H9 (cell line): ENCODE data around the gene LYSMD3. TPM values are rescaled to one million over a fixed set of nuclear protein-coding genes. Genes with fewer than 3 reads are reported as not detected.

Source experiments
- DNase-seq: peaks from one replicate; pipeline ENCODE4 v3.0.0-alpha.2; 2017
- H2AFZ ChIP-seq: one replicate; pipeline ENCODE4 v1.6.1; 2013; ENCODE audit warnings: mild to moderate bottlenecking, low read length, control low read depth, moderate library complexity
- H2AK5ac ChIP-seq: 2 replicates; pipeline ENCODE4 v1.6.1; 2013; ENCODE audit warnings: low read length, control low read depth, mixed read lengths; ENCODE audit not compliant: insufficient read length
- H2BK120ac ChIP-seq: one replicate; pipeline ENCODE4 v1.6.1; 2013; ENCODE audit warnings: low read depth, mild to moderate bottlenecking, low read length, control low read depth, inconsistent platforms; ENCODE audit not compliant: poor library complexity, severe bottlenecking
- H2BK12ac ChIP-seq: 2 replicates; pipeline ENCODE4 v1.6.1; 2013; ENCODE audit warnings: low read length, control low read depth, mixed read lengths, low read depth; ENCODE audit not compliant: insufficient read length
- H2BK15ac ChIP-seq: 2 replicates; pipeline ENCODE4 v1.6.1; 2013; ENCODE audit warnings: low read depth, low read length, control low read depth
- H2BK20ac ChIP-seq: one replicate; pipeline ENCODE4 v1.6.1; 2013; ENCODE audit warnings: low read depth, mild to moderate bottlenecking, low read length, control low read depth, inconsistent platforms; ENCODE audit not compliant: poor library complexity, severe bottlenecking
- H2BK5ac ChIP-seq: 2 replicates; pipeline ENCODE4 v1.6.1; 2013; ENCODE audit warnings: low read length, control low read depth, mixed read lengths; ENCODE audit not compliant: insufficient read length
- H3K14ac ChIP-seq: 2 replicates; pipeline ENCODE4 v1.6.1; 2013; ENCODE audit warnings: low read length, control low read depth; ENCODE audit not compliant: insufficient read depth
- H3K18ac ChIP-seq: 2 replicates; pipeline ENCODE4 v1.6.1; 2013; ENCODE audit warnings: low read depth, mild to moderate bottlenecking, mixed read lengths, low read length, control low read depth; ENCODE audit not compliant: insufficient read length
- H3K23ac ChIP-seq: 2 replicates; pipeline ENCODE4 v1.6.1; 2013; ENCODE audit warnings: low read length, control low read depth, mixed read lengths, low read depth; ENCODE audit not compliant: insufficient read length
- H3K23me2 ChIP-seq: 2 replicates; pipeline ENCODE4 v1.6.1; 2013; ENCODE audit warnings: low read depth, mild to moderate bottlenecking, mixed read lengths, low read length, control low read depth; ENCODE audit not compliant: insufficient read length, poor library complexity, severe bottlenecking
- H3K27ac ChIP-seq: 2 replicates; pipeline ENCODE4 v1.5.1; 2013; ENCODE audit warnings: low read length, control low read depth, mixed read lengths, low read depth; ENCODE audit not compliant: insufficient read length
- H3K27me3 ChIP-seq: 2 replicates; pipeline ENCODE4 v1.6.1; 2013; ENCODE audit warnings: low read length, control low read depth, inconsistent platforms; ENCODE audit not compliant: insufficient read depth
- H3K4ac ChIP-seq: 2 replicates; pipeline ENCODE4 v1.6.1; 2013; ENCODE audit warnings: low read depth, mild to moderate bottlenecking, control low read depth, inconsistent platforms, low read length, moderate library complexity
- H3K4me1 ChIP-seq: 2 replicates; pipeline ENCODE4 v1.6.1; 2013; ENCODE audit warnings: low read length, control low read depth, inconsistent platforms; ENCODE audit not compliant: insufficient read depth
- H3K4me2 ChIP-seq: 2 replicates; pipeline ENCODE4 v1.6.1; 2013; ENCODE audit warnings: low read length, control low read depth, mixed read lengths; ENCODE audit not compliant: insufficient read length, insufficient read depth
- H3K56ac ChIP-seq: 2 replicates; pipeline ENCODE4 v1.6.1; 2013; ENCODE audit warnings: low read depth, mild to moderate bottlenecking, mixed read lengths, low read length, control low read depth; ENCODE audit not compliant: insufficient read length
- H3K79me1 ChIP-seq: 2 replicates; pipeline ENCODE4 v1.6.1; 2013; ENCODE audit warnings: low read depth, mild to moderate bottlenecking, moderate library complexity, low read length, control low read depth, inconsistent platforms; ENCODE audit not compliant: insufficient read depth, poor library complexity, severe bottlenecking
- H3K79me2 ChIP-seq: 2 replicates; pipeline ENCODE4 v1.6.1; 2013; ENCODE audit warnings: low read length, control low read depth, inconsistent platforms; ENCODE audit not compliant: insufficient read depth
- H3K9ac ChIP-seq: 2 replicates; pipeline ENCODE4 v1.6.1; 2013; ENCODE audit warnings: low read length, control low read depth, mixed read lengths; ENCODE audit not compliant: insufficient read length; ENCODE audit errors: extremely low read depth
- H3K9me3 ChIP-seq: one replicate; pipeline ENCODE4 v1.6.1; 2013; ENCODE audit warnings: low read depth, low read length, inconsistent platforms; ENCODE audit not compliant: control insufficient read depth
- H3T11ph ChIP-seq: one replicate; pipeline ENCODE4 v1.6.1; 2013; ENCODE audit warnings: mild to moderate bottlenecking, low read length, control low read depth, inconsistent platforms
- H4K20me1 ChIP-seq: one replicate; pipeline ENCODE4 v1.6.1; 2013; ENCODE audit not compliant: control insufficient read depth, insufficient read length, insufficient read depth
- H4K5ac ChIP-seq: 2 replicates; pipeline ENCODE4 v1.6.1; 2013; ENCODE audit warnings: low read depth, mild to moderate bottlenecking, mixed read lengths, low read length, control low read depth; ENCODE audit not compliant: insufficient read length
- H4K8ac ChIP-seq: replicated peaks from 2 replicates; pipeline ENCODE4 v1.6.1; 2013; ENCODE audit warnings: low read length, control low read depth, mixed read lengths, low read depth; ENCODE audit not compliant: insufficient read length
- H4K91ac ChIP-seq: 2 replicates; pipeline ENCODE4 v1.6.1; 2013; ENCODE audit warnings: low read depth, mild to moderate bottlenecking, moderate library complexity, mixed read lengths, low read length, control low read depth; ENCODE audit not compliant: insufficient read length
- H3K27ac Mint-ChIP-seq, 3 experiments: 2 replicates in 2 of 3; 3 replicates in 1 of 3; pipeline ENCODE4 v1.8.0; 2020 to 2021; ENCODE audit warnings: mixed read lengths in 3 of 3, mild to moderate bottlenecking in 1 of 3, moderate library complexity in 1 of 3
- H3K27me3 Mint-ChIP-seq: 2 replicates; pipeline ENCODE4 v1.8.0; 2021; ENCODE audit warnings: low read depth, mild to moderate bottlenecking, moderate library complexity, mixed read lengths
- H3K36me3 Mint-ChIP-seq, 3 experiments: 2 replicates in 2 of 3; 3 replicates in 1 of 3; pipeline ENCODE4 v1.8.0; 2020 to 2021; ENCODE audit warnings: low read depth in 3 of 3, mixed read lengths in 3 of 3; ENCODE audit not compliant: insufficient read depth in 1 of 3
- H3K4me1 Mint-ChIP-seq, 2 experiments: 2 replicates each; pipeline ENCODE4 v1.8.0; 2020; ENCODE audit warnings: mixed read lengths in 2 of 2
- H3K4me3 Mint-ChIP-seq, 2 experiments: 2 replicates in 1 of 2; 3 replicates in 1 of 2; pipeline ENCODE4 v1.8.0; 2020 to 2021; ENCODE audit warnings: mild to moderate bottlenecking in 2 of 2, mixed read lengths in 2 of 2, moderate library complexity in 1 of 2
- H3K9me3 Mint-ChIP-seq, 2 experiments: 2 replicates in 1 of 2; 3 replicates in 1 of 2; pipeline ENCODE4 v1.8.0; 2020; ENCODE audit warnings: mild to moderate bottlenecking in 2 of 2, mixed read lengths in 2 of 2, moderate library complexity in 1 of 2
- WGBS: extraction: QIAGEN DNeasy Blood & Tissue Kit; methylation state at CpG from one replicate; pipeline ENCODE4 v1.1.7; 2013; ENCODE audit warnings: missing lambda C conversion rate, low lambda C conversion rate, mixed read lengths; ENCODE audit not compliant: insufficient read length; ENCODE audit errors: extremely low coverage; 5-methylcytosine and 5-hydroxymethylcytosine counted together
- total RNA-seq: library from RNA; stranded (reverse); gene quantifications from 2 replicates; pipeline ENCODE4 v1.2.1, GENCODE V29; 2021
- TF ChIP-seq, protein P1 (sequence below): fragments of 200-600 bp; sonication (generic); conservative IDR thresholded peaks from 3 replicates; pipeline ENCODE4 v1.8.0; 2021; ENCODE audit warnings: antibody characterized with exemption, mild to moderate bottlenecking

LYSMD3 gene
- total RNA-seq, 1 experiment from 2014 or later = 14.0 TPM

DNA sequence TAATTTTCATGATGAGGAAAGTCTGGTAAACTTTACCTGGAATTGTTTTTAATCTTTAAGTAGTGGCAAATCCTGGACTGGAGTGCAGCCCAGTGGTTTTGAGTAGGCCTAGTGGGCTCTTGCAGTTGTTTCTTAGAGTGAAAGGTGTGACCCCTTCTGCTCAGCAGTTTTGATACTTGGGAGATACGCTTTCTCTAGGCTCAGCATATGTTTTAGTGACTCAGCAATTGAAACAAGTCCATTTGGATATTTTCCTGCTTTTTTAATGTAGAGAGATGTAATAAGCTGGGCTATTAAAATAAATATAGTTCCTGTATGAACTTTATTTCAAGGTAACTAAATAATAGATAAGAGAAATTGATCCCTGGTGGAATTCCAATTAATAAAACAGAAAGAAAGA lies 48.7 kb downstream of the LYSMD3 start:
- no peaks in the 10 kb centered on the region for H4K20me1 ChIP-seq
- Mint-ChIP-seq H3K4me3 (no peak overlapping the region), H3K27me3 (no peaks in the 10 kb centered on the region), H3K27ac (peak overlapping the region in 2 of 3 experiments; percentile 16 to 39; a peak in 2 of 7 replicates), H3K4me1 (peaks cover 56 to 60% of the 10 kb centered on the region in 2 experiments), H3K9me3 (no peaks in the 10 kb centered on the region), H3K36me3 (peaks cover 17 to 44% (median 42%) of the 10 kb centered on the region in 3 experiments)
- H3K27ac ChIP-seq = no peak overlapping the region
- H2BK15ac ChIP-seq = no peak overlapping the region
- H3K23ac ChIP-seq = no peak overlapping the region
- H3K18ac ChIP-seq = no peak overlapping the region
- TF ChIP-seq, protein P1, sequence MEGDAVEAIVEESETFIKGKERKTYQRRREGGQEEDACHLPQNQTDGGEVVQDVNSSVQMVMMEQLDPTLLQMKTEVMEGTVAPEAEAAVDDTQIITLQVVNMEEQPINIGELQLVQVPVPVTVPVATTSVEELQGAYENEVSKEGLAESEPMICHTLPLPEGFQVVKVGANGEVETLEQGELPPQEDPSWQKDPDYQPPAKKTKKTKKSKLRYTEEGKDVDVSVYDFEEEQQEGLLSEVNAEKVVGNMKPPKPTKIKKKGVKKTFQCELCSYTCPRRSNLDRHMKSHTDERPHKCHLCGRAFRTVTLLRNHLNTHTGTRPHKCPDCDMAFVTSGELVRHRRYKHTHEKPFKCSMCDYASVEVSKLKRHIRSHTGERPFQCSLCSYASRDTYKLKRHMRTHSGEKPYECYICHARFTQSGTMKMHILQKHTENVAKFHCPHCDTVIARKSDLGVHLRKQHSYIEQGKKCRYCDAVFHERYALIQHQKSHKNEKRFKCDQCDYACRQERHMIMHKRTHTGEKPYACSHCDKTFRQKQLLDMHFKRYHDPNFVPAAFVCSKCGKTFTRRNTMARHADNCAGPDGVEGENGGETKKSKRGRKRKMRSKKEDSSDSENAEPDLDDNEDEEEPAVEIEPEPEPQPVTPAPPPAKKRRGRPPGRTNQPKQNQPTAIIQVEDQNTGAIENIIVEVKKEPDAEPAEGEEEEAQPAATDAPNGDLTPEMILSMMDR = no peak
- no peak overlapping the region for H3K4me2 ChIP-seq
- H3T11ph ChIP-seq = no peak overlapping the region
- H2BK20ac ChIP-seq = no peak overlapping the region
- no peak overlapping the region for H3K9ac ChIP-seq
- no peak overlapping the region for H4K8ac ChIP-seq
- peaks cover 16% of the 10 kb centered on the region for H3K4me1 ChIP-seq
- WGBS = no CpG with 5 or more reads among the region's 1 CpG
- H3K56ac ChIP-seq = no peak overlapping the region
- H2BK120ac ChIP-seq = no peak overlapping the region
- no peak for DNase-seq
- no peaks in the 10 kb centered on the region for H3K79me1 ChIP-seq
- H3K23me2 ChIP-seq = no peaks in the 10 kb centered on the region
- H2AK5ac ChIP-seq = no peak overlapping the region
- H4K5ac ChIP-seq = no peak overlapping the region
- no peak overlapping the region for H4K91ac ChIP-seq
- H3K14ac ChIP-seq = no peak overlapping the region
- no peak overlapping the region for H3K4ac ChIP-seq
- H2BK12ac ChIP-seq = no peak overlapping the region
- H2AFZ ChIP-seq = no peak overlapping the region
- no peak overlapping the region for H2BK5ac ChIP-seq
- no peaks in the 10 kb centered on the region for H3K9me3 ChIP-seq
- H3K27me3 ChIP-seq = no peaks in the 10 kb centered on the region
- H3K79me2 ChIP-seq = peaks cover 31% of the 10 kb centered on the region; the same call in 1 of the 2 replicates
